Keratinocyte (primary cell): Measurements from ENCODE around the gene MRTFA. TPM values are rescaled to one million over a fixed set of nuclear protein-coding genes. Genes with fewer than 3 reads are reported as not detected.

Experiments
- DNase-seq: peaks from one replicate; pipeline ENCODE4 v3.0.0-alpha.2; 2011; ENCODE audit warnings: low read depth, missing footprints, low spot score
- FAIRE-seq: peaks from 2 replicates; lab custom pipeline; 2011; peaks lifted over from hg19 to GRCh38; lab: Jason Lieb, UNC
- H2AFZ ChIP-seq: 2 replicates; pipeline ENCODE4 v1.6.0; 2012; ENCODE audit warnings: low read length, control low read depth, inconsistent platforms; ENCODE audit not compliant: control insufficient read depth
- H3K27ac ChIP-seq: 2 replicates; pipeline ENCODE4 v1.5.1; 2011; ENCODE audit warnings: low read length; ENCODE audit not compliant: control insufficient read depth, insufficient read depth
- H3K27me3 ChIP-seq: 3 replicates; pipeline ENCODE4 v1.6.0; 2011; ENCODE audit warnings: low read length; ENCODE audit not compliant: control insufficient read depth, insufficient read depth; ENCODE audit errors: extremely low read depth
- H3K36me3 ChIP-seq, 2 experiments: 2 replicates in 1 of 2; 3 replicates in 1 of 2; pipeline ENCODE4 v1.5.1; 2011; ENCODE audit warnings: low read length in 2 of 2, mild to moderate bottlenecking in 1 of 2; ENCODE audit not compliant: control insufficient read depth in 2 of 2, insufficient read depth in 2 of 2; ENCODE audit errors: extremely low read depth in 1 of 2
- H3K4me1 ChIP-seq: 3 replicates; pipeline ENCODE4 v1.5.1; 2011; ENCODE audit warnings: low read length; ENCODE audit not compliant: control insufficient read depth, insufficient read depth; ENCODE audit errors: extremely low read depth
- H3K4me2 ChIP-seq: 3 replicates; pipeline ENCODE4 v1.6.0; 2011; ENCODE audit warnings: low read depth, low read length; ENCODE audit not compliant: control insufficient read depth, insufficient read depth; ENCODE audit errors: extremely low read depth
- H3K4me3 ChIP-seq, 3 experiments: fragments of 200-600 bp in 1 of 3; sonication (generic) in 1 of 3; 2 replicates in 2 of 3; 3 replicates in 1 of 3; pipeline ENCODE4 v1.5.1; 2011 to 2016; ENCODE audit warnings: low read length in 3 of 3, mild to moderate bottlenecking in 3 of 3, control low read depth in 2 of 3, inconsistent platforms in 1 of 3, low read depth in 1 of 3, mixed read lengths in 1 of 3, mixed run types in 1 of 3, moderate library complexity in 1 of 3; ENCODE audit not compliant: control insufficient read depth in 2 of 3, insufficient read depth in 2 of 3; ENCODE audit errors: extremely low read depth in 1 of 3
- H3K79me2 ChIP-seq: 2 replicates; pipeline ENCODE4 v1.6.0; 2012; ENCODE audit warnings: low read length; ENCODE audit not compliant: control insufficient read depth, insufficient read depth
- H3K9ac ChIP-seq: 3 replicates; pipeline ENCODE4 v1.6.0; 2011; ENCODE audit warnings: low read length; ENCODE audit not compliant: control insufficient read depth, insufficient read depth; ENCODE audit errors: extremely low read depth
- H3K9me1 ChIP-seq: 3 replicates; pipeline ENCODE4 v1.6.0; 2011; ENCODE audit warnings: low read length; ENCODE audit not compliant: control insufficient read depth, insufficient read depth; ENCODE audit errors: extremely low read depth
- H3K9me3 ChIP-seq: 2 replicates; pipeline ENCODE4 v1.5.1; 2012; ENCODE audit warnings: low read depth, low read length; ENCODE audit not compliant: control insufficient read depth
- H4K20me1 ChIP-seq: 3 replicates; pipeline ENCODE4 v1.6.0; 2011; ENCODE audit warnings: low read length; ENCODE audit not compliant: control insufficient read depth, insufficient read depth; ENCODE audit errors: extremely low read depth
- CTCF ChIP-seq, 3 experiments: IDR thresholded peaks in 1 of 3; conservative IDR thresholded peaks in 1 of 3; optimal IDR thresholded peaks in 1 of 3; 2 replicates in 2 of 3; 3 replicates in 1 of 3; pipeline versions ENCODE3 to v1.5.1; 2011; ENCODE audit warnings: low read length in 3 of 3, mild to moderate bottlenecking in 3 of 3, moderate library complexity in 2 of 3, control low read depth in 1 of 3, inconsistent platforms in 1 of 3; ENCODE audit not compliant: insufficient read depth in 2 of 3; ENCODE audit errors: extremely low read depth in 1 of 3
- EZH2 ChIP-seq: IDR thresholded peaks from one replicate; pipeline ENCODE4 v1.6.1; 2012; ENCODE audit warnings: inconsistent platforms, mild to moderate bottlenecking, low read length, moderate library complexity
- dilution Hi-C: fragments of 300-500 bp; cut with MboI; formaldehyde crosslinking; loops from one replicate; pipeline ENCODE4 v1.7.0; 2020; ENCODE audit warnings: low sequenced_read_pairs; ENCODE audit not compliant: extremely low pct_ligation_motif_present
- polyA plus RNA-seq, 5 experiments: library from polyadenylated mRNA; depleted of rRNA in 3 of 5; stranded (reverse) in 3 of 5; stranded (forward) in 1 of 5; unstranded in 1 of 5; fragments of >200 nt; gene quantifications; 1 replicate in 1 of 5; 2 replicates in 3 of 5; 3 replicates in 1 of 5; pipeline versions ENCODE4 v1.2.1 to v1.2.3, GENCODE V29; 2011 to 2012; ENCODE audit warnings: missing spikeins in 2 of 5, low read depth in 1 of 5, low replicate concordance in 1 of 5

Gene MRTFA
- polyA plus RNA-seq, 1 donor (not counting 4 experiments of a cell fraction or from before 2014, with no cell fraction given) = 6.5 TPM

GRCh38 chr22:40477683-40478337 is 158.7 kb downstream of the MRTFA start:
- Histone ChIP-seq H2AFZ (no peak overlapping the region), H3K4me3 (no peak overlapping the region), H3K27ac (no peak overlapping the region), H3K9me3 (no peaks in the 10 kb centered on the region), H3K79me2 (peaks cover 53% of the 10 kb centered on the region), H3K4me2 (no peak overlapping the region), H3K36me3 (no peaks in the 10 kb centered on the region), H4K20me1 (no peaks in the 10 kb centered on the region), H3K4me1 (peaks cover 40% of the 10 kb centered on the region), H3K9me1 (no peaks in the 10 kb centered on the region), H3K27me3 (no peaks in the 10 kb centered on the region), H3K9ac (no peak overlapping the region)
- no peak for TF ChIP-seq CTCF (optimal IDR thresholded peaks at IDR 0.05 in 1 of 3, IDR thresholded peaks at IDR 0.05 in 1 of 3, conservative IDR thresholded peaks at IDR 0.05 in 1 of 3; ENCODE audit: extremely low read depth in 1 of 3, insufficient read depth in 2 of 3, low read length in 3 of 3)
- no peak for TF ChIP-seq EZH2
- dilution Hi-C loops = no loop called here
- DNase-seq (no peak), FAIRE-seq (no peak)

- TF ChIP-seq EZH2 = no peak
- H3K27me3 ChIP-seq = no peaks in the 10 kb centered on the region
- no peaks in the 10 kb centered on the region for H3K9me1 ChIP-seq
- H2AFZ ChIP-seq = no peak overlapping the region
- peaks cover 25% of the 10 kb centered on the region for H3K4me1 ChIP-seq
- H4K20me1 ChIP-seq = no peaks in the 10 kb centered on the region
- H3K4me3 ChIP-seq = no peak overlapping the region
- H3K9ac ChIP-seq = no peak overlapping the region
- H3K79me2 ChIP-seq = peaks cover 63% of the 10 kb centered on the region
- no peaks in the 10 kb centered on the region for H3K9me3 ChIP-seq
- dilution Hi-C loops = no loop called here
- no peak overlapping the region for H3K27ac ChIP-seq
- no peak for DNase-seq
- FAIRE-seq = no peak
- H3K4me2 ChIP-seq = no peak overlapping the region
- H3K36me3 ChIP-seq = no peaks in the 10 kb centered on the region
Observed at GRCh38 chr22:40476341-40476740, 160.2 kb downstream of the MRTFA start.

- Histone ChIP-seq H3K27me3 (no peaks in the 10 kb centered on the region), H4K20me1 (no peaks in the 10 kb centered on the region), H3K36me3 (no peaks in the 10 kb centered on the region), H3K9me3 (no peaks in the 10 kb centered on the region), H3K4me3 (no peak overlapping the region), H3K4me2 (no peak overlapping the region), H3K9ac (no peak overlapping the region), H2AFZ (no peak overlapping the region), H3K79me2 (peaks cover 54% of the 10 kb centered on the region), H3K9me1 (no peaks in the 10 kb centered on the region), H3K27ac (no peak overlapping the region), H3K4me1 (peaks cover 7% of the 10 kb centered on the region)
- TF ChIP-seq CTCF (optimal IDR thresholded peaks at IDR 0.05 in 1 of 3, IDR thresholded peaks at IDR 0.05 in 1 of 3, conservative IDR thresholded peaks at IDR 0.05 in 1 of 3; ENCODE audit: extremely low read depth in 1 of 3, insufficient read depth in 2 of 3, low read length in 3 of 3) (no peak), EZH2 (no peak)
- FAIRE-seq (no peak), DNase-seq (no peak)
- dilution Hi-C loops = no loop called here
Observed at GRCh38 chr22:40473703-40474102, 162.8 kb downstream of the MRTFA start.
